HCT116 (cell line): ENCODE data around the gene SHTN1. TPM values are rescaled to one million over a fixed set of nuclear protein-coding genes. Genes with fewer than 3 reads are reported as not detected.

Source experiments
- ATAC-seq: fragments of 200-7000 bp; cut with Tn5 transposase; 2 replicates; pipeline ENCODE4 v1.9.1; 2020; ENCODE audit warnings: mild to moderate bottlenecking, moderate library complexity
- BruUV-seq: library from RNA; stranded (reverse); fragments of 400-500 nt; replicated peaks from 2 replicates; lab custom pipeline; 2021; lab: Mats Ljungman, UMichigan
- CTCF ChIA-PET: fragments of 300-600 bp; sonication (Branson Sonifier 250); formaldehyde crosslinking; loops from one replicate; lab custom pipeline; 2021; ENCODE audit warnings: antibody characterized with exemption; lab: Charles Lee
- POLR2A ChIA-PET: fragments of 300-600, 350-600 bp; sonication (Branson Sonifier 250); formaldehyde crosslinking; loops from one replicate; lab custom pipeline; 2021; ENCODE audit warnings: antibody characterized with exemption; lab: Charles Lee
- RAD21 ChIA-PET, 2 experiments: fragments of 300-600 bp; sonication (Branson Sonifier 250); formaldehyde crosslinking; loops; one replicate each; lab custom pipeline; 2023; ENCODE audit warnings: low total read pairs in 2 of 2; ENCODE audit not compliant: uncharacterized antibody in 2 of 2, unreplicated experiment in 2 of 2, low non-redundant PET in 1 of 2; lab: Charles Lee
- DNase-seq: peaks from one replicate; pipeline ENCODE4 v3.0.0-alpha.2; 2010; ENCODE audit warnings: low read depth, low spot score
- H2AFZ ChIP-seq: fragments of 200-600 bp; shearing (Covaris generic), sonication (generic); 2 replicates; pipeline ENCODE4 v1.6.1; 2017; ENCODE audit warnings: low read depth, mixed run types, mixed read lengths, antibody characterized with exemption, low read length; ENCODE audit not compliant: poor library complexity, severe bottlenecking
- H3K27ac ChIP-seq: 2 replicates; pipeline ENCODE4 v1.5.1; 2012; ENCODE audit warnings: low read depth, low read length
- H3K27me3 ChIP-seq: fragments of 200-600 bp; sonication (generic); 2 replicates; pipeline ENCODE4 v1.6.1; 2016; ENCODE audit warnings: mixed run types, low read length, mixed read lengths; ENCODE audit not compliant: insufficient read depth
- H3K36me3 ChIP-seq, 2 experiments: fragments of 200-500 bp in 1 of 2; fragments of 200-600 bp in 1 of 2; sonication (Bioruptor generic) in 1 of 2; sonication (generic) in 1 of 2; 2 replicates each; pipeline versions ENCODE4 v1.5.1 to v1.6.1; 2014 to 2016; ENCODE audit warnings: low read length in 2 of 2, inconsistent platforms in 1 of 2, mixed read lengths in 1 of 2, mixed run types in 1 of 2; ENCODE audit not compliant: insufficient read depth in 2 of 2, control insufficient read depth in 1 of 2
- H3K4me1 ChIP-seq, 2 experiments: fragments of 200-600 bp in 1 of 2; sonication (generic) in 1 of 2; 2 replicates each; pipeline versions ENCODE4 v1.5.1 to v1.6.1; 2012 to 2017; ENCODE audit warnings: low read length in 2 of 2, inconsistent platforms in 1 of 2, mild to moderate bottlenecking in 1 of 2, mixed read lengths in 1 of 2, mixed run types in 1 of 2, moderate library complexity in 1 of 2; ENCODE audit not compliant: insufficient read depth in 2 of 2, control insufficient read depth in 1 of 2
- H3K4me2 ChIP-seq: fragments of 200-600 bp; sonication (generic); 2 replicates; pipeline ENCODE4 v1.6.1; 2017; ENCODE audit warnings: mixed run types, low read length, mixed read lengths
- H3K4me3 ChIP-seq, 2 experiments: fragments of 200-600 bp in 1 of 2; sonication (generic) in 1 of 2; replicated peaks in 1 of 2; 2 replicates each; pipeline ENCODE4 v1.5.1; 2011 to 2016; ENCODE audit warnings: low read length in 2 of 2, control low read depth in 1 of 2, low read depth in 1 of 2, mild to moderate bottlenecking in 1 of 2, mixed read lengths in 1 of 2, mixed run types in 1 of 2
- H3K79me2 ChIP-seq: fragments of 200-600 bp; sonication (generic); 2 replicates; pipeline ENCODE4 v1.6.1; 2017; ENCODE audit warnings: mild to moderate bottlenecking, mixed run types, low read length, moderate library complexity, mixed read lengths; ENCODE audit not compliant: insufficient read depth
- H3K9ac ChIP-seq: fragments of 200-600 bp; sonication (generic); 2 replicates; pipeline ENCODE4 v1.6.1; 2016; ENCODE audit warnings: low read length, mixed read lengths
- H3K9me2 ChIP-seq: fragments of 200-600 bp; sonication (generic), shearing (Covaris generic); 2 replicates; pipeline ENCODE4 v1.6.1; 2017; ENCODE audit warnings: mixed run types, mild to moderate bottlenecking, moderate library complexity; ENCODE audit not compliant: insufficient read depth
- H3K9me3 ChIP-seq, 2 experiments: fragments of 200-500 bp in 1 of 2; fragments of 200-600 bp in 1 of 2; sonication (Bioruptor generic) in 1 of 2; sonication (generic) in 1 of 2; 2 replicates each; pipeline ENCODE4 v1.6.1; 2014 to 2017; ENCODE audit warnings: low read length in 2 of 2, mixed read lengths in 2 of 2, inconsistent platforms in 1 of 2, low read depth in 1 of 2, mild to moderate bottlenecking in 1 of 2, mixed run types in 1 of 2, moderate library complexity in 1 of 2; ENCODE audit not compliant: control insufficient read depth in 1 of 2, insufficient read depth in 1 of 2
- H4K20me1 ChIP-seq: fragments of 200-600 bp; sonication (generic), shearing (Covaris generic); 2 replicates; pipeline ENCODE4 v1.6.1; 2017; ENCODE audit warnings: mixed run types, mild to moderate bottlenecking, moderate library complexity; ENCODE audit not compliant: insufficient read depth
- CEBPB ChIP-seq: IDR thresholded peaks from 2 replicates; pipeline ENCODE4 v1.6.1; 2012; ENCODE audit warnings: low read depth
- FOSL1 ChIP-seq: IDR thresholded peaks from 2 replicates; pipeline ENCODE4 v1.6.1; 2012; ENCODE audit warnings: low read depth
- SRF ChIP-seq: IDR thresholded peaks from 2 replicates; pipeline ENCODE4 v1.6.1; 2012; ENCODE audit warnings: low read depth
- YY1 ChIP-seq: IDR thresholded peaks from 2 replicates; pipeline ENCODE4 v1.6.1; 2011; ENCODE audit warnings: low read length, low read depth, moderate library complexity, mild to moderate bottlenecking; ENCODE audit not compliant: insufficient replicate concordance; ENCODE audit errors: extremely low read depth
- ZNF274 ChIP-seq: fragments of 200-500 bp; sonication (Bioruptor generic); IDR thresholded peaks from 2 replicates; pipeline ENCODE4 v1.6.1; 2014; ENCODE audit warnings: mild to moderate bottlenecking, low read depth, low read length, inconsistent platforms
- intact Hi-C: fragments of 100-400 bp; cut with micrococcal nuclease; formaldehyde crosslinking; loops from 2 replicates; pipeline ENCODE4 v1.10.0; 2022
- total RNA-seq: library from RNA; stranded (reverse); gene quantifications from one replicate; pipeline ENCODE4 v1.2.1, GENCODE V29; 2021; ENCODE audit not compliant: unreplicated experiment
- TF ChIP-seq, protein P1 (sequence below), 3 experiments: fragments of 200-600 bp in 1 of 3; sonication (generic) in 1 of 3; IDR thresholded peaks in 2 of 3; conservative IDR thresholded peaks in 1 of 3; 2 replicates each; pipeline ENCODE4 v1.5.1; 2012 to 2017; ENCODE audit warnings: low read depth in 2 of 3, low read length in 2 of 3, antibody characterized with exemption in 1 of 3, borderline replicate concordance in 1 of 3, control low read depth in 1 of 3, mild to moderate bottlenecking in 1 of 3, mixed read lengths in 1 of 3, mixed run types in 1 of 3, moderate library complexity in 1 of 3; ENCODE audit not compliant: insufficient read depth in 1 of 3

SHTN1 gene
- total RNA-seq, 1 experiment from 2014 or later = 64.0 TPM

DNA sequence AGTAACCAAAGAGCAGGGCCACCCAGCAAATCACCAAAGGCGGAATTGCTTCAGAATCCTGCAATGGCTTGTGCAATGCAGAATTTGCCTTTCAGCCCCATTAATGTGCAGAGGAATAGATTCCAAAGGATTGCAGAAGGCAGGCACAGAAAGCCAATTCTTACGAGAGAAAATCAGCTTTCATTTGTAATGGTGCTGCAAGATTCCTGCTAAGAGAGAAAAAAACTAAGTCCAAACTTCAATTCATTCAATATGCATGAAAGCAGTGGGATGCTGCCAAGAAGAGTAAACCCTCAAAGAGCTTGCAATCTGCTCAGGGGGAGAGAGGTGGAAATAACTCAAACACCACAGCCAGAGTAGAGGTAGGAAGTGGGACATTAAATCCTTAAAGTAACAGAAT, 85.3 kb downstream of the SHTN1 start:
- intact Hi-C loops = no loop called here
- RAD21 ChIA-PET = no interaction called here

DNA sequence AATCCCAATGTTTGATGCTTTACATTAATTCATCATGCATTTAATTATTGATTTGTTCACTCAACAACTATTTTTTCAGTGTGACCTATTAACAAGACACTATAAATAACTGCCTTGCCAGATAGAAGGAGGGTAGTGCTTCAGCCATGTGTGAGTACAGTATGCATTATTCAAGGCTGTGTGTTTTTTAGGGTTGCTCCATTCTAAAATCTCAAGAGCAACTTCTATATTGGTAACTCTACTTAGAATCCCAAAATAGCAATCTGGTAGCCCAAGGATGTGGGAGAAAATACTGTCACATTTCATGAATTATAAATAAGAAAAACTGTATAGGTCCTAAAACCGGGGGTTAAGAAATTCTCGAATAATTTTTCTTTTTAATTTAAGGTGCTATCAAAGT, 85.8 kb downstream of the SHTN1 start:
- H3K9ac ChIP-seq = no peak overlapping the region
- H3K4me3 ChIP-seq = no peak overlapping the region
- POLR2A ChIA-PET = no interaction called here
- no peaks in the 10 kb centered on the region for H3K4me1 ChIP-seq
- H3K4me2 ChIP-seq = no peak overlapping the region
- H3K9me3 ChIP-seq = no peaks in the 10 kb centered on the region
- H2AFZ ChIP-seq = no peak overlapping the region
- RAD21 ChIA-PET = no interaction called here
- CTCF ChIA-PET = no interaction called here
- intact Hi-C loops = no loop called here
- no peaks in the 10 kb centered on the region for H3K9me2 ChIP-seq
- BruUV-seq = no TSS peak
- no peak for ATAC-seq
- H3K27ac ChIP-seq = no peak overlapping the region
- no peak for TF ChIP-seq SRF
- TF ChIP-seq CEBPB = no peak
- TF ChIP-seq, all 23 proteins: peak for 0
- no peaks in the 10 kb centered on the region for H3K27me3 ChIP-seq
- H3K36me3 ChIP-seq = peaks cover 23 to 34% of the 10 kb centered on the region in 2 experiments; a peak in 3 of 4 replicates
- DNase-seq = no peak
- H4K20me1 ChIP-seq = no peaks in the 10 kb centered on the region
- H3K79me2 ChIP-seq = no peaks in the 10 kb centered on the region

More for the DNA sequence above, 85.3 kb downstream of the SHTN1 start:
- Histone ChIP-seq H3K79me2 (no peaks in the 10 kb centered on the region), H4K20me1 (no peaks in the 10 kb centered on the region), H3K27me3 (no peaks in the 10 kb centered on the region), H3K9ac (no peak overlapping the region), H3K27ac (no peak overlapping the region), H3K36me3 (peaks cover 23 to 30% of the 10 kb centered on the region in 2 experiments; a peak in 3 of 4 replicates), H3K9me2 (no peaks in the 10 kb centered on the region), H3K4me3 (no peak overlapping the region), H3K4me2 (no peak overlapping the region), H3K4me1 (no peaks in the 10 kb centered on the region), H3K9me3 (no peaks in the 10 kb centered on the region), H2AFZ (no peak overlapping the region)
- no peak for DNase-seq
- BruUV-seq = no TSS peak
- TF ChIP-seq CEBPB = no peak
- TF ChIP-seq YY1 = no peak
- TF ChIP-seq FOSL1 = no peak
- TF ChIP-seq ZNF274 = no peak
- TF ChIP-seq, protein P1, sequence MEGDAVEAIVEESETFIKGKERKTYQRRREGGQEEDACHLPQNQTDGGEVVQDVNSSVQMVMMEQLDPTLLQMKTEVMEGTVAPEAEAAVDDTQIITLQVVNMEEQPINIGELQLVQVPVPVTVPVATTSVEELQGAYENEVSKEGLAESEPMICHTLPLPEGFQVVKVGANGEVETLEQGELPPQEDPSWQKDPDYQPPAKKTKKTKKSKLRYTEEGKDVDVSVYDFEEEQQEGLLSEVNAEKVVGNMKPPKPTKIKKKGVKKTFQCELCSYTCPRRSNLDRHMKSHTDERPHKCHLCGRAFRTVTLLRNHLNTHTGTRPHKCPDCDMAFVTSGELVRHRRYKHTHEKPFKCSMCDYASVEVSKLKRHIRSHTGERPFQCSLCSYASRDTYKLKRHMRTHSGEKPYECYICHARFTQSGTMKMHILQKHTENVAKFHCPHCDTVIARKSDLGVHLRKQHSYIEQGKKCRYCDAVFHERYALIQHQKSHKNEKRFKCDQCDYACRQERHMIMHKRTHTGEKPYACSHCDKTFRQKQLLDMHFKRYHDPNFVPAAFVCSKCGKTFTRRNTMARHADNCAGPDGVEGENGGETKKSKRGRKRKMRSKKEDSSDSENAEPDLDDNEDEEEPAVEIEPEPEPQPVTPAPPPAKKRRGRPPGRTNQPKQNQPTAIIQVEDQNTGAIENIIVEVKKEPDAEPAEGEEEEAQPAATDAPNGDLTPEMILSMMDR (IDR thresholded peaks at IDR 0.05 in 2 of 3, conservative IDR thresholded peaks at IDR 0.05 in 1 of 3; ENCODE audit: borderline replicate concordance in 1 of 3, insufficient read depth in 1 of 3, low read depth in 2 of 3, low read length in 2 of 3) = no peak
- ATAC-seq = no peak
- POLR2A ChIA-PET = no interaction called here
- CTCF ChIA-PET = no interaction called here
